Suprapubic skin (tissue), 4 donors: ENCODE measurements around the gene SEPTIN10. TPM values are rescaled to one million over a fixed set of nuclear protein-coding genes. Genes with fewer than 3 reads are reported as not detected.

ENCODE experiments used
- DNase-seq, 2 donors: peaks; one replicate each; pipeline ENCODE4 v3.0.0-alpha.2; 2019; ENCODE audit warnings: low spot score in 2 of 2
- H3K27ac ChIP-seq: fragments of 200-600 bp; sonication (generic); one replicate; pipeline ENCODE4 v1.5.1; 2019
- H3K27me3 ChIP-seq: fragments of 200-600 bp; sonication (generic); one replicate; pipeline ENCODE4 v1.5.1; 2019
- H3K36me3 ChIP-seq: fragments of 200-600 bp; sonication (generic); one replicate; pipeline ENCODE4 v1.5.1; 2019
- H3K4me1 ChIP-seq: fragments of 200-600 bp; sonication (generic); one replicate; pipeline ENCODE4 v1.5.1; 2019
- H3K4me3 ChIP-seq: fragments of 200-600 bp; sonication (generic); one replicate; pipeline ENCODE4 v1.5.1; 2019; ENCODE audit warnings: mild to moderate bottlenecking
- H3K9me3 ChIP-seq: fragments of 200-600 bp; sonication (generic); one replicate; pipeline ENCODE4 v1.5.1; 2019
- CTCF ChIP-seq, 2 donors: fragments of 200-600 bp in 1 of 2; fragments of 450-650 bp in 1 of 2; sonication (generic) in 1 of 2; IDR thresholded peaks; one replicate each; pipeline ENCODE4 v1.5.1; 2016 to 2019; ENCODE audit warnings: antibody characterized with exemption in 2 of 2, mild to moderate bottlenecking in 1 of 2, moderate library complexity in 1 of 2
- EP300 ChIP-seq: sonication (generic); formaldehyde crosslinking; IDR thresholded peaks from one replicate; pipeline ENCODE4 v1.6.1; 2017; ENCODE audit warnings: antibody characterized with exemption
- POLR2A ChIP-seq, 2 donors: fragments of 450-650 bp; IDR thresholded peaks; one replicate each; pipeline ENCODE4 v1.6.1; 2017; ENCODE audit warnings: antibody characterized with exemption in 2 of 2, mild to moderate bottlenecking in 2 of 2, moderate library complexity in 2 of 2
- POLR2AphosphoS5 ChIP-seq, 3 donors: sonication (generic); formaldehyde crosslinking; IDR thresholded peaks; one replicate each; pipeline ENCODE4 v1.6.1; 2017; ENCODE audit warnings: antibody characterized with exemption in 3 of 3
- WGBS: methylation state at CpG from one replicate; pipeline ENCODE4 v1.1.5; 2018; 5-methylcytosine and 5-hydroxymethylcytosine counted together
- total RNA-seq, 4 donors: library from RNA; depleted of rRNA; stranded (reverse); fragments of >200 nt; gene quantifications; one replicate each; pipeline ENCODE4 v1.1.0, GENCODE V29; 2016

The SEPTIN10 gene
- total RNA-seq, 4 donors from 2014 or later = 92.7 to 152 (median 110) TPM

- no peaks in the 10 kb centered on the region for H3K27me3 ChIP-seq
- TF ChIP-seq POLR2A (IDR thresholded peaks at IDR 0.05) = no peak
- no peak for TF ChIP-seq CTCF (IDR thresholded peaks at IDR 0.05)
- no peak for TF ChIP-seq POLR2AphosphoS5 (IDR thresholded peaks at IDR 0.05)
- TF ChIP-seq EP300 = no peak
- H3K4me3 ChIP-seq = no peak overlapping the region
- no peaks in the 10 kb centered on the region for H3K36me3 ChIP-seq
- WGBS = 78% methylated on average over 3 of the region's 3 CpGs
- no peak overlapping the region for H3K27ac ChIP-seq
- no peak for DNase-seq
- peaks cover 2% of the 10 kb centered on the region for H3K4me1 ChIP-seq
- no peaks in the 10 kb centered on the region for H3K9me3 ChIP-seq
Measured at GRCh38 chr2:109655287-109655686, 41.5 kb upstream of the SEPTIN10 start.

GRCh38 chr2:109654326-109655050, 40.7 kb upstream of the SEPTIN10 start:
- H3K9me3 ChIP-seq = no peaks in the 10 kb centered on the region
- H3K4me1 ChIP-seq = peaks cover 8% of the 10 kb centered on the region
- H3K27me3 ChIP-seq = no peaks in the 10 kb centered on the region
- 79% methylated on average over 8 of the region's 8 CpGs for WGBS
- H3K36me3 ChIP-seq = no peaks in the 10 kb centered on the region
- H3K27ac ChIP-seq = no peak overlapping the region
- TF ChIP-seq EP300 = no peak
- TF ChIP-seq POLR2A (IDR thresholded peaks at IDR 0.05) = no peak
- no peak for TF ChIP-seq POLR2AphosphoS5 (IDR thresholded peaks at IDR 0.05)
- TF ChIP-seq CTCF (IDR thresholded peaks at IDR 0.05) = no peak
- no peak overlapping the region for H3K4me3 ChIP-seq
- no peak for DNase-seq

- peaks cover 20% of the 10 kb centered on the region for H3K4me1 ChIP-seq
- DNase-seq = peak in 1 of 2 donors; percentile 56
- H3K9me3 ChIP-seq = no peaks in the 10 kb centered on the region
- WGBS = 64% methylated on average over 14 of the region's 14 CpGs
- no peaks in the 10 kb centered on the region for H3K36me3 ChIP-seq
- no peak for TF ChIP-seq CTCF (IDR thresholded peaks at IDR 0.05)
- TF ChIP-seq POLR2A (IDR thresholded peaks at IDR 0.05) = no peak
- no peak for TF ChIP-seq EP300
- TF ChIP-seq POLR2AphosphoS5 (IDR thresholded peaks at IDR 0.05) = no peak
- H3K4me3 ChIP-seq = no peak overlapping the region
- H3K27ac ChIP-seq = no peak overlapping the region
- H3K27me3 ChIP-seq = no peaks in the 10 kb centered on the region
Measured at GRCh38 chr2:109649736-109650695, 36.2 kb upstream of the SEPTIN10 start.

GRCh38 chr2:109648041-109648527, 34.3 kb upstream of the SEPTIN10 start:
- WGBS = 82% methylated on average over 8 of the region's 8 CpGs

More at GRCh38 chr2:109648041-109648527, 34.3 kb upstream of the SEPTIN10 start:
- Histone ChIP-seq H3K27me3 (no peaks in the 10 kb centered on the region), H3K4me3 (no peak overlapping the region), H3K27ac (peak overlapping the region; percentile 56), H3K4me1 (peaks cover 37% of the 10 kb centered on the region), H3K9me3 (no peaks in the 10 kb centered on the region), H3K36me3 (no peaks in the 10 kb centered on the region)
- TF ChIP-seq CTCF (IDR thresholded peaks at IDR 0.05) = no peak
- no peak for TF ChIP-seq POLR2A (IDR thresholded peaks at IDR 0.05)
- no peak for TF ChIP-seq EP300
- TF ChIP-seq POLR2AphosphoS5 (IDR thresholded peaks at IDR 0.05) = no peak
- DNase-seq = peak in 1 of 2 donors; percentile 56
